ENCODE results near the gene NRP2.
A peak's percentile ranks its signal among the peaks of the same experiment; 100 is the strongest.

NRP2 gene

GRCh38 chr2:205768341-205768740 is 86.0 kb downstream of the NRP2 start:
- Histone ChIP-seq H3K36me3 (ENCODE audit: insufficient read depth, low read length) (no peaks in the 10 kb centered on the region), H3K4me1 (ENCODE audit: insufficient read depth, low read length, poor library complexity, severe bottlenecking) (peaks cover 43% of the 10 kb centered on the region), H3K9me3 (ENCODE audit: insufficient read depth, low read depth, low read length) (no peaks in the 10 kb centered on the region), H3F3A (ENCODE audit: low read depth) (no peaks in the 10 kb centered on the region), H3K27me3 (ENCODE audit: insufficient read depth, low read length, poor library complexity, severe bottlenecking) (no peaks in the 10 kb centered on the region), H2AFZ (ENCODE audit: low read length) (no peak overlapping the region), H3K79me2 (ENCODE audit: insufficient read depth, low read length) (no peaks in the 10 kb centered on the region), H3K9me2 (replicated peaks; ENCODE audit: low read depth, low read length) (no peaks in the 10 kb centered on the region), H3K4me2 (ENCODE audit: low read depth, low read length, poor library complexity, severe bottlenecking) (no peak overlapping the region), H3K9ac (ENCODE audit: low read depth, low read length, poor library complexity, severe bottlenecking) (no peak overlapping the region), H3K4me3 (ENCODE audit: low read length, poor library complexity, severe bottlenecking) (no peak overlapping the region), H4K20me1 (ENCODE audit: insufficient read depth, low read length, poor library complexity, severe bottlenecking) (no peaks in the 10 kb centered on the region)
- no peak for TF ChIP-seq EZH2phosphoT487 (IDR thresholded peaks at IDR 0.05; ENCODE audit: borderline replicate concordance)
- TF ChIP-seq CTCF (conservative IDR thresholded peaks at IDR 0.05; ENCODE audit: low read length): no peak

DNA sequence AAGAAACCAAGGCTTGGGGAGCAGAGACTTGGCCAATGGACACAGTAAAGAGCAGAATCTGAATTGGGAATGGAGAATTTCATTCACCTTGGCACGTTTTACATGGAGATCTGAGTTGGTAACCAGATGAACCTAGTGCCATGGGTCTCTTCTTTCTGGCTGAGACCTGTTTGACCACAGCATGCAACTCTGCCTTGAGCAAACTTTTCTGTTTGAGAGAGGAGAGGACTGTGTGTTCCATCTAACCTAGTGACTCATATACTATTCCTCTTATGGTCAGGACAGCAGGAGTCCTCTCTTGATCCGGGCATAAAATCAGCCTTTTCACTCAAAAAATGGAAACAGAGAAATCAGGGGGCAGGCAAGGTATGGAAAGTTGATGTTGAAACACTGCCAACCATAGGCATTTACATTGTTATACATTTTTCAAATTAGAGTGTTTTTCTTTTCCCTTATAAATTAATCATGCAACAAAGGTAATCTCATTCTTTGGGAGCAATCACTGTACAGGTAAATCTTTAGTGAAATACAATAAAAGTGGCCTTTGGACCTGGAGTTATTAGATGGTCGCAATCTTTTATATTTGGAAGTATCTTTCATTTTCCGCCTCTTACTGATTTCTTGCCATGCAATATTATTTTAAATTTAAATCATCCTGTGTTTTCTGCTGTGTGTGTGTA is 86.7 kb downstream of the NRP2 start:
- Histone ChIP-seq H3K4me3 (ENCODE audit: low read length, poor library complexity, severe bottlenecking) (no peak overlapping the region), H3K79me2 (ENCODE audit: insufficient read depth, low read length) (no peaks in the 10 kb centered on the region), H3K36me3 (ENCODE audit: insufficient read depth, low read length) (no peaks in the 10 kb centered on the region), H3K9ac (ENCODE audit: low read depth, low read length, poor library complexity, severe bottlenecking) (no peak overlapping the region), H3K4me2 (ENCODE audit: low read depth, low read length, poor library complexity, severe bottlenecking) (no peak overlapping the region), H3K9me2 (replicated peaks; ENCODE audit: low read depth, low read length) (no peaks in the 10 kb centered on the region), H3K9me3 (ENCODE audit: insufficient read depth, low read depth, low read length) (no peaks in the 10 kb centered on the region), H4K20me1 (ENCODE audit: insufficient read depth, low read length, poor library complexity, severe bottlenecking) (no peaks in the 10 kb centered on the region), H3K27me3 (ENCODE audit: insufficient read depth, low read length, poor library complexity, severe bottlenecking) (no peaks in the 10 kb centered on the region), H3K4me1 (ENCODE audit: insufficient read depth, low read length, poor library complexity, severe bottlenecking) (peaks cover 49% of the 10 kb centered on the region), H3F3A (ENCODE audit: low read depth) (no peaks in the 10 kb centered on the region), H2AFZ (ENCODE audit: low read length) (no peak overlapping the region)
- no peak for TF ChIP-seq CTCF (conservative IDR thresholded peaks at IDR 0.05; ENCODE audit: low read length)
- no peak for TF ChIP-seq EZH2phosphoT487 (IDR thresholded peaks at IDR 0.05; ENCODE audit: borderline replicate concordance)

DNA sequence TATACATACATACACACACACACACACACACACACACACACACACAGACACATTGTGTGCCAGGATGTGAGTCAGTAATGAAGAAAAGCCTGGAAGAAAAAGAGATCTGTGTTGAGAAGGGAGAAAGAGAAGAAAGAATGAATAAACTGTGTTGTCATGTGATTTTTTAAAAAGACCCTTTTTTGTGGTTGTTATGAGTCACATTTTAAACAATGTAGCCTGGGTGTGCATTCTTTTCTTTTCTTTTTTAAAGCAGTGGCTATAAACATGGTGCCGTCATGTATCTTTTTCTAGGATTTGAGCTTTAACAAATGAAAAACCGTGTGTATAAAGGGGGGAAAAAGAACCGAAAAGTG is 87.2 kb downstream of the NRP2 start:
- Histone ChIP-seq H2AFZ (ENCODE audit: low read length) (no peak overlapping the region), H3K9me2 (replicated peaks; ENCODE audit: low read depth, low read length) (no peaks in the 10 kb centered on the region), H3K4me3 (ENCODE audit: low read length, poor library complexity, severe bottlenecking) (no peak overlapping the region), H3K9me3 (ENCODE audit: insufficient read depth, low read depth, low read length) (no peaks in the 10 kb centered on the region), H3K36me3 (ENCODE audit: insufficient read depth, low read length) (no peaks in the 10 kb centered on the region), H4K20me1 (ENCODE audit: insufficient read depth, low read length, poor library complexity, severe bottlenecking) (no peaks in the 10 kb centered on the region), H3K27me3 (ENCODE audit: insufficient read depth, low read length, poor library complexity, severe bottlenecking) (no peaks in the 10 kb centered on the region), H3K4me1 (ENCODE audit: insufficient read depth, low read length, poor library complexity, severe bottlenecking) (peaks cover 49% of the 10 kb centered on the region), H3K4me2 (ENCODE audit: low read depth, low read length, poor library complexity, severe bottlenecking) (peak overlapping the region; percentile 50), H3F3A (ENCODE audit: low read depth) (no peaks in the 10 kb centered on the region), H3K79me2 (ENCODE audit: insufficient read depth, low read length) (no peaks in the 10 kb centered on the region), H3K9ac (ENCODE audit: low read depth, low read length, poor library complexity, severe bottlenecking) (no peak overlapping the region)
- TF ChIP-seq EZH2phosphoT487 (IDR thresholded peaks at IDR 0.05; ENCODE audit: borderline replicate concordance) (no peak), CTCF (conservative IDR thresholded peaks at IDR 0.05; ENCODE audit: low read length) (no peak)
